Uterus (tissue), 4 donors: ENCODE measurements around the gene SLC22A4. TPM values are rescaled to one million over a fixed set of nuclear protein-coding genes. Genes with fewer than 3 reads are reported as not detected.
A peak's percentile ranks its signal among the peaks of the same experiment; 100 is the strongest.

Experiments used
- DNase-seq, 2 donors: peaks; one replicate each; pipeline ENCODE4 v3.0.0-alpha.2; 2019 to 2020
- H3K27ac ChIP-seq, 2 donors: fragments of 200-600 bp; sonication (generic); 1 replicate in 1 of 2; 2 replicates in 1 of 2; pipeline ENCODE4 v1.5.1; 2016 to 2018
- H3K27me3 ChIP-seq, 2 donors: fragments of 200-600 bp; sonication (generic); one replicate each; pipeline ENCODE4 v1.5.1; 2018 to 2019; ENCODE audit warnings: control low read depth in 1 of 2
- H3K36me3 ChIP-seq, 2 donors: fragments of 200-600 bp; sonication (generic); one replicate each; pipeline ENCODE4 v1.5.1; 2019; ENCODE audit warnings: control low read depth in 1 of 2
- H3K4me1 ChIP-seq, 2 donors: fragments of 200-600 bp; sonication (generic); one replicate each; pipeline ENCODE4 v1.5.1; 2018 to 2019; ENCODE audit warnings: control low read depth in 1 of 2
- H3K4me3 ChIP-seq, 2 donors: fragments of 200-600 bp; sonication (generic); 1 replicate in 1 of 2; 2 replicates in 1 of 2; pipeline ENCODE4 v1.5.1; 2018 to 2019; ENCODE audit warnings: mild to moderate bottlenecking in 1 of 2
- H3K9me3 ChIP-seq, 2 donors: fragments of 200-600 bp; sonication (generic); one replicate each; pipeline ENCODE4 v1.5.1; 2019; ENCODE audit warnings: control low read depth in 1 of 2
- CTCF ChIP-seq, 4 experiments: fragments of 200-600 bp in 2 of 4; fragments of 450-650 bp in 2 of 4; sonication (generic) in 2 of 4; IDR thresholded peaks; one replicate each; pipeline ENCODE4 v1.5.1; 2016 to 2019; ENCODE audit warnings: antibody characterized with exemption in 4 of 4, mild to moderate bottlenecking in 2 of 4, moderate library complexity in 1 of 4
- POLR2A ChIP-seq, 2 donors: fragments of 450-650 bp; IDR thresholded peaks; one replicate each; pipeline ENCODE4 v1.6.1; 2016; ENCODE audit warnings: antibody characterized with exemption in 2 of 2, mild to moderate bottlenecking in 1 of 2, moderate library complexity in 1 of 2
- intact Hi-C: fragments of 100-400 bp; cut with DNase I; formaldehyde crosslinking; loops from one replicate; pipeline ENCODE4 v1.15.1; 2023; ENCODE audit warnings: low total_unique reads
- total RNA-seq, 4 donors: library from RNA; depleted of rRNA in 3 of 4; stranded (reverse); fragments of >200 nt in 3 of 4; gene quantifications; one replicate each; pipeline versions ENCODE4 v1.1.0 to v1.2.4, GENCODE V29; 2014 to 2023
- donor health status: DM: yes; HTN: yes; CAD: no.

The SLC22A4 gene
- total RNA-seq, 4 donors from 2014 or later: 0.26 to 4.5 (median 2.3) TPM

GRCh38 chr5:132266836-132267160 is 27.4 kb upstream of the SLC22A4 start:
- Histone ChIP-seq H3K27me3 (no peaks in the 10 kb centered on the region), H3K4me3 (no peak overlapping the region), H3K4me1 (peaks cover 27 to 68% of the 10 kb centered on the region in 2 donors), H3K9me3 (no peaks in the 10 kb centered on the region), H3K36me3 (no peaks in the 10 kb centered on the region), H3K27ac (peak overlapping the region; percentile 96 to 99)
- no peak for DNase-seq
- intact Hi-C loops: no loop called here
- no peak for TF ChIP-seq POLR2A (IDR thresholded peaks at IDR 0.05)

- Histone ChIP-seq H3K9me3 (no peaks in the 10 kb centered on the region), H3K27me3 (no peaks in the 10 kb centered on the region), H3K27ac (peak overlapping the region; percentile 96 to 99), H3K4me3 (no peak overlapping the region), H3K36me3 (no peaks in the 10 kb centered on the region), H3K4me1 (peaks cover 23 to 63% of the 10 kb centered on the region in 2 donors)
- no peak for DNase-seq
- TF ChIP-seq POLR2A (IDR thresholded peaks at IDR 0.05) (no peak), CTCF (IDR thresholded peaks at IDR 0.05) (no peak)
- intact Hi-C loops: no loop called here
Observed at GRCh38 chr5:132267166-132267739, 26.9 kb upstream of the SLC22A4 start.

GRCh38 chr5:132267931-132268768 is 26.0 kb upstream of the SLC22A4 start:
- Histone ChIP-seq H3K4me1 (peaks cover 20 to 54% of the 10 kb centered on the region in 2 donors), H3K27me3 (no peaks in the 10 kb centered on the region), H3K27ac (peak overlapping the region; percentile 96 to 99), H3K4me3 (no peak overlapping the region), H3K36me3 (no peaks in the 10 kb centered on the region), H3K9me3 (no peaks in the 10 kb centered on the region)
- no peak for DNase-seq
- intact Hi-C loops: no loop called here
- TF ChIP-seq CTCF (IDR thresholded peaks at IDR 0.05) (no peak), POLR2A (IDR thresholded peaks at IDR 0.05) (no peak)

- peaks cover 14 to 46% of the 10 kb centered on the region in 2 donors for H3K4me1 ChIP-seq
- TF ChIP-seq CTCF (IDR thresholded peaks at IDR 0.05) (no peak), POLR2A (IDR thresholded peaks at IDR 0.05) (no peak)
- no peaks in the 10 kb centered on the region for H3K27me3 ChIP-seq
- H3K36me3 ChIP-seq: no peaks in the 10 kb centered on the region
- H3K9me3 ChIP-seq: no peaks in the 10 kb centered on the region
- DNase-seq: peak in 1 of 2 donors; percentile 49
- H3K27ac ChIP-seq: peak overlapping the region; percentile 96 to 99
- intact Hi-C loops: no loop called here
- H3K4me3 ChIP-seq: no peak overlapping the region
Observed at GRCh38 chr5:132268769-132269551, 25.2 kb upstream of the SLC22A4 start.

- peaks cover 13 to 38% of the 10 kb centered on the region in 2 donors for H3K4me1 ChIP-seq
- TF ChIP-seq CTCF (IDR thresholded peaks at IDR 0.05): no peak
- TF ChIP-seq POLR2A (IDR thresholded peaks at IDR 0.05): no peak
- H3K4me3 ChIP-seq: no peak overlapping the region
- no peaks in the 10 kb centered on the region for H3K9me3 ChIP-seq
- no peaks in the 10 kb centered on the region for H3K27me3 ChIP-seq
- peak overlapping the region; percentile 96 to 99 for H3K27ac ChIP-seq
- no peak for DNase-seq
- intact Hi-C loops: no loop called here
- H3K36me3 ChIP-seq: no peaks in the 10 kb centered on the region
Observed at GRCh38 chr5:132269635-132270334, 24.4 kb upstream of the SLC22A4 start.
